K562 (cell line): Measurements from ENCODE around the gene ACSS1. TPM values are rescaled to one million over a fixed set of nuclear protein-coding genes. Genes with fewer than 3 reads are reported as not detected.

ENCODE experiments used
- CBX1 ChIP-seq: sonication (generic); IDR thresholded peaks from 2 replicates; pipeline ENCODE4 v1.6.1; 2016; ENCODE audit warnings: antibody characterized with exemption, low read depth, mild to moderate bottlenecking
- CEBPG ChIP-seq, 3 experiments: fragments of 200-800 bp in 1 of 3; sonication (Bioruptor generic) in 1 of 3; sonication (generic) in 1 of 3; formaldehyde crosslinking in 1 of 3; IDR thresholded peaks in 2 of 3; conservative IDR thresholded peaks in 1 of 3; 2 replicates each; pipeline versions ENCODE4 v1.6.1 to v1.8.0; 2016 to 2022; ENCODE audit warnings: missing compliant biosample characterization in 2 of 3, missing genetic modification characterization in 2 of 3, mild to moderate bottlenecking in 1 of 3, missing genetic modification reagents in 1 of 3
- GATAD2A ChIP-seq: fragments of 450-650 bp; IDR thresholded peaks from 2 replicates; pipeline ENCODE4 v1.6.1; 2017
- GTF2F1 ChIP-seq: IDR thresholded peaks from 2 replicates; pipeline ENCODE4 v1.6.1; 2011; ENCODE audit warnings: low read depth, low read length, improper control_type of control experiment
- KHSRP ChIP-seq: fragments of 450-650 bp; IDR thresholded peaks from 2 replicates; pipeline ENCODE4 v1.6.1; 2017
- PKNOX1 ChIP-seq: fragments of 450-650 bp; IDR thresholded peaks from 2 replicates; pipeline ENCODE4 v1.6.1; 2016
- POU5F1 ChIP-seq: fragments of 150-350 bp; IDR thresholded peaks from 2 replicates; pipeline ENCODE4 v1.6.1; 2014; ENCODE audit warnings: borderline replicate concordance, low read length, low read depth, mild to moderate bottlenecking; ENCODE audit not compliant: partially characterized antibody
- PTTG1 ChIP-seq: fragments of 450-650 bp; IDR thresholded peaks from 2 replicates; pipeline ENCODE4 v1.6.1; 2016; ENCODE audit warnings: low read depth, mild to moderate bottlenecking, missing genetic modification characterization, missing compliant biosample characterization
- RBM22 ChIP-seq: fragments of 200-400 bp; formaldehyde crosslinking; IDR thresholded peaks from 2 replicates; pipeline ENCODE4 v1.6.1; 2018; ENCODE audit warnings: low read length, low read depth; ENCODE audit not compliant: poor library complexity, severe bottlenecking
- RBM25 ChIP-seq: fragments of 200-400 bp; formaldehyde crosslinking; IDR thresholded peaks from 2 replicates; pipeline ENCODE4 v1.6.1; 2018; ENCODE audit warnings: low read length, low read depth, moderate library complexity; ENCODE audit not compliant: severe bottlenecking
- RFX5 ChIP-seq: IDR thresholded peaks from 2 replicates; pipeline ENCODE4 v1.6.1; 2011; ENCODE audit warnings: low read depth, mild to moderate bottlenecking, improper control_type of control experiment, low read length
- RREB1 ChIP-seq: fragments of 250-450 bp; sonication (Bioruptor Pico); IDR thresholded peaks from 2 replicates; pipeline ENCODE4 v1.4.0; 2020
- SMAD4 ChIP-seq: fragments of 250-450 bp; sonication (Bioruptor Pico); conservative IDR thresholded peaks from 2 replicates; pipeline ENCODE4 v1.8.0; 2021; ENCODE audit warnings: inconsistent platforms, mild to moderate bottlenecking, moderate library complexity
- ZNF280A ChIP-seq: fragments of 450-650 bp; IDR thresholded peaks from 2 replicates; pipeline ENCODE4 v1.6.1; 2018; ENCODE audit warnings: mild to moderate bottlenecking, low read depth; ENCODE audit not compliant: partially characterized antibody
- ZNF384 ChIP-seq: IDR thresholded peaks from 2 replicates; pipeline ENCODE4 v1.6.1; 2012; ENCODE audit warnings: low read depth, low read length, improper control_type of control experiment
- ZNF408 ChIP-seq: fragments of 250-450 bp; sonication (Bioruptor Pico); IDR thresholded peaks from 2 replicates; pipeline ENCODE4 v1.4.0; 2020; ENCODE audit warnings: low read depth, mild to moderate bottlenecking, moderate library complexity
- ZNF740 ChIP-seq, 3 experiments: fragments of 200-800 bp in 1 of 3; sonication (Bioruptor generic) in 1 of 3; sonication (generic) in 1 of 3; formaldehyde crosslinking in 1 of 3; IDR thresholded peaks; 2 replicates each; pipeline versions ENCODE4 v1.6.1 to v1.8.0; 2016 to 2022; ENCODE audit warnings: mild to moderate bottlenecking in 2 of 3, missing compliant biosample characterization in 2 of 3, missing genetic modification characterization in 2 of 3, missing genetic modification reagents in 1 of 3
- polyA plus RNA-seq, 8 experiments: library from polyadenylated mRNA; depleted of rRNA in 4 of 8; stranded (reverse) in 5 of 8; unstranded in 3 of 8; fragments of >200 nt; fragmentation: Nextera tagmentation in 2 of 8; fragmentation: Illumina TruSeq in 1 of 8; extraction: Ambion mirVana in 2 of 8; extraction: Trizol in 1 of 8; gene quantifications; 2 replicates each; pipeline versions ENCODE4 v1.2.1 to v1.2.3, GENCODE V29; 2011 to 2014; ENCODE audit warnings: inconsistent platforms in 1 of 8, missing spikeins in 1 of 8
- total RNA-seq, 7 experiments: library from RNA; depleted of rRNA in 6 of 7; stranded (reverse); fragments of >200 nt in 6 of 7; fragmentation: Illumina TruSeq in 2 of 7; extraction: Trizol in 2 of 7; gene quantifications; 2 replicates each; pipeline versions ENCODE4 v1.2.1 to v1.2.3, GENCODE V29; 2011 to 2021; ENCODE audit warnings: low replicate concordance in 1 of 7

The ACSS1 gene
- total and polyA plus RNA-seq, 9 of the 15 experiments (the other 6 are each of a cell fraction or from before 2014, with no cell fraction given): 0.07 to 2.1 (median 0.27) TPM; not detected in 3

GRCh38 chr20:24992487-24993205 is 65.3 kb downstream of the ACSS1 start, which contains the start of gene APMAP (continued):
- no peak for TF ChIP-seq PTTG1 (tag)
- no peak for TF ChIP-seq RFX5
- no peak for TF ChIP-seq RBM25
- 0 out of 2 replicates have a peak, but pooled peaks have one; percentile 16 for TF ChIP-seq PKNOX1
- TF ChIP-seq ZNF280A: no peak
- TF ChIP-seq POU5F1: no peak
- TF ChIP-seq ZNF408 (CRISPR knock-in tag): no peak
- TF ChIP-seq KHSRP: no peak
- no peak for TF ChIP-seq GATAD2A
- no peak for TF ChIP-seq RREB1
- TF ChIP-seq SMAD4 (CRISPR knock-in tag): 0 out of 2 replicates have a peak, but pooled peaks have one; percentile 29
- TF ChIP-seq CBX1: peak; percentile 53; the same call in 1 of the 2 replicates
- no peak for TF ChIP-seq ZNF384
- no peak for TF ChIP-seq RBM22
- TF ChIP-seq ZNF740 (CRISPR knock-in tag; IDR thresholded peaks at IDR 0.05): no peak
- TF ChIP-seq ZNF740 (tag; IDR thresholded peaks at IDR 0.05): no peak
- no peak for TF ChIP-seq GTF2F1
- TF ChIP-seq CEBPG (CRISPR knock-in tag; IDR thresholded peaks at IDR 0.05): no peak
- TF ChIP-seq CEBPG (tag; conservative IDR thresholded peaks at IDR 0.05 in 1 of 2, IDR thresholded peaks at IDR 0.05 in 1 of 2): no peak
